ENCODE results near the gene LIMK1.

GRCh38 chr7:74099031-74099430 is 15.4 kb downstream of the LIMK1 start:
- TF ChIP-seq POLR2A (IDR thresholded peaks at IDR 0.05; ENCODE audit: low read length), result no peak
- no peak for TF ChIP-seq GATA1 (IDR thresholded peaks at IDR 0.05; ENCODE audit: low read depth, low read length)
